RWPE1 (cell line): ENCODE data around the gene FAM110A.

Source experiments
- CTCF ChIA-PET: fragments of 350-600 bp; sonication (Branson Sonifier 250); formaldehyde crosslinking; extraction: SDS; loops from one replicate; lab custom pipeline; 2021; lab: Yijun Ruan, JAX
- POLR2A ChIA-PET: fragments of 400-600 bp; formaldehyde crosslinking; extraction: SDS; loops from one replicate; lab custom pipeline; 2020; ENCODE audit warnings: antibody characterized with exemption; ENCODE audit not compliant: low non-redundant PET; lab: Yijun Ruan, JAX
- DNase-seq: peaks from one replicate; pipeline ENCODE4 v3.0.0; 2012; ENCODE audit warnings: low spot score
- H3K27ac ChIP-seq: fragments of 450-650 bp; 2 replicates; pipeline ENCODE4 v1.5.1; 2017
- TF ChIP-seq, protein P1 (sequence below): fragments of 450-650 bp; conservative IDR thresholded peaks from 2 replicates; pipeline ENCODE4 v1.5.1; 2017; ENCODE audit warnings: low read depth, mild to moderate bottlenecking

Gene FAM110A

GRCh38 chr20:871948-872347 is 38.4 kb downstream of the FAM110A start:
- ChIA-PET CTCF (no interaction called here), POLR2A (interaction anchor here (0.6 kb wide), 1 partner anchor 28 kb away, joined by 7 read pairs; no protein-coding TSS in a partner anchor)
- H3K27ac ChIP-seq: no peak overlapping the region
- DNase-seq: no peak
- TF ChIP-seq, protein P1, sequence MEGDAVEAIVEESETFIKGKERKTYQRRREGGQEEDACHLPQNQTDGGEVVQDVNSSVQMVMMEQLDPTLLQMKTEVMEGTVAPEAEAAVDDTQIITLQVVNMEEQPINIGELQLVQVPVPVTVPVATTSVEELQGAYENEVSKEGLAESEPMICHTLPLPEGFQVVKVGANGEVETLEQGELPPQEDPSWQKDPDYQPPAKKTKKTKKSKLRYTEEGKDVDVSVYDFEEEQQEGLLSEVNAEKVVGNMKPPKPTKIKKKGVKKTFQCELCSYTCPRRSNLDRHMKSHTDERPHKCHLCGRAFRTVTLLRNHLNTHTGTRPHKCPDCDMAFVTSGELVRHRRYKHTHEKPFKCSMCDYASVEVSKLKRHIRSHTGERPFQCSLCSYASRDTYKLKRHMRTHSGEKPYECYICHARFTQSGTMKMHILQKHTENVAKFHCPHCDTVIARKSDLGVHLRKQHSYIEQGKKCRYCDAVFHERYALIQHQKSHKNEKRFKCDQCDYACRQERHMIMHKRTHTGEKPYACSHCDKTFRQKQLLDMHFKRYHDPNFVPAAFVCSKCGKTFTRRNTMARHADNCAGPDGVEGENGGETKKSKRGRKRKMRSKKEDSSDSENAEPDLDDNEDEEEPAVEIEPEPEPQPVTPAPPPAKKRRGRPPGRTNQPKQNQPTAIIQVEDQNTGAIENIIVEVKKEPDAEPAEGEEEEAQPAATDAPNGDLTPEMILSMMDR: no peak

DNA sequence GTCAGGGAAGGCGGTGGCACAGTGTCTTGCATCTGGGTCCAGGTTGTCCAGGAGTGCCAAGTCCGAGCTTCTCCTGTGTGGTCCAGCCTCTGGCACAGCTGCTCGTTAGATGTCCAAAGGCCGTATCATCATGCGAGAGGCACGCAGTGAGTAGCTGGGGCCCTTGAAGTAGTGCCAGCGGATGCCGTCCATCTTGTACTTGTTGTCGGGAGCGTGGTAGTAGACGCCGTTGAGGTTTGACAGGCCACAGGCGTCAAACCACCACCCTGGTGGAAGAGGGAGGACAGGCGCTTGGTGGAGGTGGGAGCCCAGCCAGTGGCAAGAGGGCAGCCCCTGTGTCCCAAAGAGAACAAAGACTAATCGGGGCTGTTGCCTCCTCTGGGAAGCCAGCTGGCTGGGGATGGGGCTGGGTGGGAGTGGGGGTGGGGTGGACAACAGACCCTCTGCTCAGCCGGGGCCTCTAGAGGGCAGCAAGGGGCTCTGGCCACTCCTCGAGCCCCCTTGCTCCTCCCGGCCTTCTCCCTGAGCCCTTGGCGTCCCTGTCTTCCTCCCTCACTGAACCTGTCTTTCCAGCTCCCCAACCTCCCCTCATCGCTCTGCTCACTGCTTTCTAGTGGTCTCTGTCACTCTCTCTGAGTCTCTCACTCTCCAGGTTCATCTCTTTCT is 39.5 kb downstream of the FAM110A start:
- ChIA-PET CTCF (no interaction called here), POLR2A (no interaction called here)

GRCh38 chr20:873875-874607 is 40.5 kb downstream of the FAM110A start:
- TF ChIP-seq, protein P1: no peak
- ChIA-PET POLR2A (no interaction called here), CTCF (interaction anchor here (0.6 to 0.7 kb wide), 3 partner anchors 14 to 46 kb away, joined by 3 to 5 read pairs (median 4); no protein-coding TSS in a partner anchor)
- DNase-seq: no peak
- H3K27ac ChIP-seq: no peak overlapping the region

More for the DNA sequence above, 39.5 kb downstream of the FAM110A start:
- no peak for DNase-seq
- TF ChIP-seq, protein P1: no peak
- no peak overlapping the region for H3K27ac ChIP-seq

DNA sequence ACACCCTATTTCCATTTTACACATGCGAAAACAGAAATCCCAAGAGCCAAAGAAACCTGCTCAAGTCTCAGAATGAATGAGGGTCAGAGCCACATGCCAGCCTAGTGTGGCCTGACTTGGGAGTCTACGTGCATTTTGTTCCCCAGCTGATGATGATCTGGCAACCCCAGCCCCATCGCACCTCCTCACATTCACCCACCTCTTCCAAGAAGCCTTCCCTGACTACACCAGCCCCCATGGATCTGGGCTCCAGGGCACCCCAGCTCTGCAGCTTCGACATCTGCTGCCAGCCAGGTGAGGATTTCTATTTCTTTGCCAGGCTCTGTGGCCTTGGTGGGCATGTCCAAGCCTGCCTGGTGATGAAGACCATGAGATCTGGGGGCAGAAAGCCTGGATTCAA is 41.6 kb downstream of the FAM110A start:
- DNase-seq: no peak
- POLR2A ChIA-PET: interaction anchor here (0.6 kb wide), 1 partner anchor 370 kb away, joined by 9 read pairs; no protein-coding TSS in a partner anchor
- TF ChIP-seq, protein P1: no peak
- CTCF ChIA-PET: interaction anchor here (0.6 to 0.7 kb wide), 2 partner anchors 13 to 33 kb away, joined by 3 to 5 read pairs; no protein-coding TSS in a partner anchor
- H3K27ac ChIP-seq: no peak overlapping the region

- DNase-seq: no peak
- TF ChIP-seq, protein P1: no peak
- POLR2A ChIA-PET: no interaction called here
- CTCF ChIA-PET: interaction anchor here (0.7 to 1.0 kb wide), 2 partner anchors 10 to 35 kb away, joined by 3 to 4 read pairs; no protein-coding TSS in a partner anchor
- H3K27ac ChIP-seq: no peak overlapping the region
These were observed 44.3 kb downstream of the FAM110A start for GRCh38 chr20:877814-878213.

GRCh38 chr20:878511-879307 is 45.2 kb downstream of the FAM110A start:
- no peak overlapping the region for H3K27ac ChIP-seq
- ChIA-PET CTCF (interaction anchor here (0.6 kb wide), 1 partner anchor 644 kb away, joined by 3 read pairs; no protein-coding TSS in a partner anchor), POLR2A (no interaction called here)
- DNase-seq: peak; percentile 51
- TF ChIP-seq, protein P1: no peak
